ENCODE data around the gene PACS1.
A peak's percentile ranks its signal among the peaks of the same experiment; 100 is the strongest.

Gene PACS1

DNA sequence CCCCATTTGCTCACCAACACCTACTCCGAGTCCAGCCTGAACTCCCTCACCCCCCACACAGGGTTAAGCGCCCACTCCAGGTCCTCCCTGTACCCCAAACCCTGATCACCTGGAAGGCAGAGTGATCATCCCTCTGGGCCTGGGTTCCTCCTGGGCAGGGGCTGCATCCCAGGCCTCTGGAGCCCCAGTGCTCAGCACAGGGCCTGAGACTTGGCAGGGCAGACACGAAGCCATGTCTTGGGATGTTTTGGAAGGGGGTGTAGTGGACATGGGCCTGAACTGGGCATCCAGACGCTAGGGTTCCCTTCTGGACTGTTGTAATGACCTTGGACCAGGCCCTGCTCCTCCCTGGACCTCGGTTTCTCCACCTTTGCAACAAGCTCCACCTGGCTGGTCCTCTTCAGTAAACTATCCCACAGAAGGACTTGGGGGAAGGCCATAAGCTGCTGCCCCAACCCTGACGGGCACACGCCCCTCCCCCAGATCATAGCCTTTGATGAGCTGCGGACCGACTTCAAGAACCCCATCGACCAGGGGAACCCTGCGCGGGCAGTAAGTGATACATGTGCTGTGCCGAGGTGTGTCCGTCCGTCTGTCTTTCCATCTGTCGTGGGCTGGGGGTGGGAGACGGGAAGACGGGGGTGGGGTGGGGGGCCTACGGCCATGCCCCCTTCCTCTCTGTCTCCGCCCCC is 211.8 kb downstream of the PACS1 start:
- FAIRE-seq (no peak), DNase-seq (ENCODE audit: insufficient read length, low spot score) (no peak)

DNA sequence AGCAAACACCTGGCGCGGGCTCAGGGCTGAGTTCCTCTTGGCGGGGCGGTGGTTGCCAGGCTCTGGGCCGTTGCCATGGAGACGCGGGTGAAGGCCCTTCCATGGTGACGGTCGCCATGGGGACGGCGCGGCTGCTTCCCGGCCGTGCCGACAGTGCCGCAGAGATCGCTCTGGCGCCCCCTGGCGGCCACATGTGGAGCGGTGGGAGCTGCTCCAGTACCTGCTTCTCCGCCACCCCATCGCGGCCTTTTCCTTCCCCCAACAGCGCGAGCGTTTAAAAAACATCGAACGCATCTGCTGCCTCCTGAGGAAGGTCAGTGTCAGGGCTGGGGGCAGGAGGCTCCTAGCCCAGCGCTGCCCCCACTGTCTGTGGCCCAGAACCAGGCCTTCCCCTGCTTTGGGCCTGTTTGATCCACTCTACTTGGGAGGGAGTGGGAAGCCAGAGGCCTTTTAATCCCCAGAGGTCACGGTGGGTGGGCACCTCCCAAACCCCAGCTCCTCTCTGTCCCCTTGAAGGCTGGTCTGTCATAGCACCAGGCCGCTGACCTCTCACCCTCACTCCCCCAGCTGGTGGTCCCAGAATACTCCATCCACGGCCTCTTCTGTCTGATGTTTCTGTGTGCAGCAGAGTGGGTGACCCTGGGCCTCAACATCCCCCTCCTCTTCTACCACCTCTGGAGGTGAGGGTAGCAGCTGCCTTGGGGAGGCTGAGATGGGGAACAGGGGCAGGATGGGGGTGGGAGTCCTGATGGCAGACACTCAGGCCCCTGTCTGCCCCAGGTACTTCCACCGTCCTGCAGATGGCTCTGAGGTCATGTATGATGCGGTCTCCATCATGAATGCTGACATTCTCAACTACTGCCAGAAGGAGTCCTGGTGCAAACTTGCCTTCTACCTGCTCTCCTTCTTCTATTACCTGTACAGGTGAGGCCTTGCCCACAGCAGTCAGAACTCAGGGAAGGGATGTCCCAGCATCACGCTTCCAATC is 212.7 kb downstream of the PACS1 start:
- DNase-seq (ENCODE audit: insufficient read length, low spot score) (peak; percentile 97), FAIRE-seq (peak; percentile 99)

DNA sequence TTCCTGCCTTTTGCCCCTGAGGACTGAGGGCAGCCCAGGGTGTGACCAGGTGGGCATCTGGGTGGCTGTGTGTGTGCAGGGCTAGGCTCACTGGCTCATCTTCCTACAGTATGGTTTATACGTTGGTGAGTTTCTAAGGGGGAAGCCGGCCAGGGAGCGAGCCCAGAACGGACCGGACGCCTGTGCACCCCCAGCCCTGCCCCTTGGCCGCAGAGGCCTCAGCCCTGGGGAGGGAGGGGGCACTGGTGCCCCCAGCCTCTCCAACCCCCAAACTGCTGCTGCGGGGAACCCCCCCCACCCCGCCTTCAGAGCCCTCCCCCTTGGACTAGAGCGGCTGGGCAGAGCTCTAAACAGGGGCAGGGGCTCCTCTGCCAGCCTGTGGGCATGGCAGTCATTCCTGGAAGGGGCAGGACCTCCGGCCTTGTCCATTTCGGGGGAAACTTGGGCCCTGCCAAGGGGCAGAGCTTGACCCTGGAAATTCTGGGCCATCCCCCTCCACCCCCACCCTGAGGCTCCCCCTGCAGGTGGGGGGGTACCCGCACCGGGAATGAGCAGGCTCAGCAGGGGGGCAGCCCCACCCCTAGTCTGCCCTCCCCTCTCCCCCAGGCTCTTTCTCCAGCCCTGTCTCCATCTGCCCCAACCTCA is 213.5 kb downstream of the PACS1 start:
- DNase-seq (ENCODE audit: insufficient read length, low spot score), result no peak
- no peak for FAIRE-seq

DNA sequence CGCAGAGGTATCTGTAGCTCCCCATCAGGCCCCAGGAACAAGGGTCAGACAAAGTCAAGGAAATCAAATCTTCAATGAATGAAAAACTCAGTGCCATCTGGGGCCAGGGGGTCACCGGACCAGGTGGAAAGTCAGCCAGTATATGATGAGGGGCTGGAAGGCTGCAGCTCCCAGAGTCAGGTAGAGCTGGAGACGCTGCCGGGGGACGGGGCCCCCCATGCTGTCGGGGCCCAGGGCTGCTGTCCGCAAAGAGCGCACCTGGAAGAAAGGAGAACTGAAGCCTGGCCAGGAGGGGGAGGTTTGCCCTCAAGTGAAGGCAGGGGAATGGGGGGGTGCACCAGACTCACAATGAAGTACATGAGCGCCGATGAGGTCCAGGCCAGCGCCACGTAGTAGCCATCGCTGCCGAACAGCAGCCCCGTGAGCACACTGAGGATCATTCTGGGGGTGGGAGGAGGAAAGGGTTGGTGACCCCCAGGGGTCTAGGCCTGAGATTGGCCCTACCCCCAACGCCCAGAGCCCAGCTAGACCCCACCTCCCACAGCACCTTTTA is 214.5 kb downstream of the PACS1 start:
- DNase-seq (ENCODE audit: insufficient read length, low spot score), result no peak

DNA sequence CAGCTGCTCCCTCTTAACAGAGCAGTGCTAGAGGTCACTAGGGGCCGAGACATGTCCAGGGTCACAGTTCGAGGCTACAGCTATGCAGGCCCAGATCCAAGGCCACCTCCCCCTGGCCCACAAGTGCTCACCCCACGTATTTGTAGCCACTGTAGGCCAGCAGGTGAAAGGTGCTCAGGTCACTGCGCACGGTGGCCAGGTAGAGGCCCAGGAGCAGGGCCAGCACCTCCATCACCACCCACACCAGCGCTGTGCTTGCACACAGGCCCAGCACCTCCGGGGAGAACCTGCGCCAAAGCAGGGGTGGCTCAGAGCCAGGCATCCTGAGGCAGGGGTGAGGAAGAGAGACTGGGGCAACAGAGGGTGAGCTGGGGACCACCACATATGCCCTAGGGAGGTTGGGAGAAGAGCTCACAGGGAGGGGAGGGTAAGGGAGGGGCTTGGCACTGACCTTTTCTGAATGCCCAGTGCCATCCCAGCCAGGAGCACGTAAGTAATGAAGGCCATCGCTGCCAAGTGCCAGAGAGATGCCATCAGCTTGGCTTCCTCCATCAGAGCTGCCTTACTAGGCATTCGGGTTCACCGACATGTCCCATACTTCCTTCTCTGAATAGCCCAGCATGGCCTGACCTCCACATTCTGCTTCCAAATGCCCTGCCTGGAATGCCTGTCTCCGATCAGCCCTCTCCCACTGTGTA is 215.3 kb downstream of the PACS1 start:
- DNase-seq (ENCODE audit: insufficient read length, low spot score), result no peak
- peak; percentile 88 for FAIRE-seq

More for the DNA sequence above, 214.5 kb downstream of the PACS1 start:
- FAIRE-seq, result peak; percentile 51

DNA sequence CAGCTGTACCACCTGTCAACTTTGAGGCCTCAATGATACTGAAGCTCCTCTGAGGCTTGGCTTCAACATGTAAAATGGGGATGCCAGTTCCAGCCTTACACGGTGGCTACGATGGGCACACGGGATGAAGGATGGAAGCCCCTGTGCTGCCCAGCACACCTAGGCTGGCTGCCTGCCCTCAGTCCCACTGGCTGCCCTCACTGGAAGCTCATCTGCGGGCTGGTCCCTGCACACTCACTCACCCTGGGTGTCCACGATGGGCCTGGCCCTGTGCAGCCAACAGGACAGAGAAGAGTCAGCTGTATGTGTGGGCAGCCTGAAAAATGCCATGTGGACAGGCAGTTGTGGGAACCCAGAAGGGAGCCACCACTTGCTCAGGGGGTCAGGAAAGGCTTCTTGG is 216.6 kb downstream of the PACS1 start:
- DNase-seq (ENCODE audit: insufficient read length, low spot score) (no peak), FAIRE-seq (peak; percentile 83)

DNA sequence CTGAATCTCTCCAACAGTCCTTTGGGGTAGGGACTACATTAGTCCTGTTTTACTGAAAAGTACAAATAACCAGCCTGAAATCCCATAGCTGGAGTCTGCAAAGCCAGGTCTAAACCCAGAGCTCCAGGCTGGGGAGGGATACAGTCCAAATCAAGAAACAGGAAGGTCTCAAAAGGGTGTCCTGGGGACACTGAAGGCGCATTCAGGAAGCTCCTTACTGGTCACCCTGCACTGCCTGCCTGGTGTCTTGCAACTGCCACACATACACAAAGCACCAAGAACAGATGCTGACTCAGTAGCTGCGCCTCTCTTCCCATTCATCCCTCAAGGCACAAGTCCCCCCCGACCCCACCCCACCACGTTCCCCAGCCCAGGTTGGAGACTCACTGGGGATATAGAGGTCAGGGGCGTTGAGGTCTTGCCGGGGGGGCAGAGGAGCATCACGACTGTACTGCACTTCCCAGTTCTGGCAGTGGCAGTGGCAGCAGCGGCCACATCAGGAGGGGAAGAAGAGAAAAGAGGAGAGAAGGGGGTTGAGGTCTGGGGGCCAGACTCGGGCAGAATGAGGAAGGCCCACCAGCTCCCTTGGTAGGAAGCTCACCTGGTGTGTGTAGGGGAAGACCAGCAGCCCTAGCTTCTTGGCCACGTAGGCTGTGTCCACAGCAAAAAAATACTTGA is 217.3 kb downstream of the PACS1 start:
- FAIRE-seq, result no peak
- no peak for DNase-seq (ENCODE audit: insufficient read length, low spot score)

DNA sequence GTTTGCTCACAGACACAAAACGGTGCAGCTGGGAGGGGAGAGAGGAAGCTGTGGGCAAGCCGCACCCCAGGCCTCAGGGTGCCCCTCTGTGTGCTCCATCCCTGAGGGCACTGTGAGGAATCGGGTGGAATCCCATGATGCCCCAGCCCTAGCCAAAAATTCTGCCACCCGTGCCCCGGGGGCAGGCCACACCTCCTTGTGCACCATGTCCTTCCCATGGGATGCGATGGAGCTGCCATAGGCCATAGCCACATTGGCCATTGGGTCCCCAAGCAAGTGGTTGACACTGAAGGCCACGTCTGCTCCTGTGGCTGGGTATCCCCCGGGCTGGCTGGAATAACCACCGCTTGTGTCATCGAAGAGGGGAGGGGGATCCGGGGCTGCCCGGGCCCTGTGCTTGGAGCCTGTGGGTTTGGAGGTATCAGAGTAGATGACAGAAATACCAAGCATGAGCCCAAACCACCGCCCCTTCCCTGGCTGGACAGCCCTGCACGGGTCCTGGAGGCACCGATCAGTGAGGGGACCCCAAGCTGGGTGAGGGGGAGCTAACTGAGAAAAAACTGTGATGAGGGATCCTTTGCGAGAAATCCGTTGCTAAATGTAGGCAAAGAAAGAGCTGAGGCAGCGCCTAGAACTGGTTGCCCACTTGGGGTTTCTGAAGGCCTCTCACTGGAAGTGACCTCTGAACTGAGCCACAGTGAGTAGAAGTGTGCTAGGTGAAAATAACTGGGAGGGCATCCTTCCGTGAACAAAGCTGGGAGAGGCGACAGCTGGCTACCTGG is 218.0 kb downstream of the PACS1 start:
- FAIRE-seq (peak; percentile 92), DNase-seq (ENCODE audit: insufficient read length, low spot score) (no peak)

DNA sequence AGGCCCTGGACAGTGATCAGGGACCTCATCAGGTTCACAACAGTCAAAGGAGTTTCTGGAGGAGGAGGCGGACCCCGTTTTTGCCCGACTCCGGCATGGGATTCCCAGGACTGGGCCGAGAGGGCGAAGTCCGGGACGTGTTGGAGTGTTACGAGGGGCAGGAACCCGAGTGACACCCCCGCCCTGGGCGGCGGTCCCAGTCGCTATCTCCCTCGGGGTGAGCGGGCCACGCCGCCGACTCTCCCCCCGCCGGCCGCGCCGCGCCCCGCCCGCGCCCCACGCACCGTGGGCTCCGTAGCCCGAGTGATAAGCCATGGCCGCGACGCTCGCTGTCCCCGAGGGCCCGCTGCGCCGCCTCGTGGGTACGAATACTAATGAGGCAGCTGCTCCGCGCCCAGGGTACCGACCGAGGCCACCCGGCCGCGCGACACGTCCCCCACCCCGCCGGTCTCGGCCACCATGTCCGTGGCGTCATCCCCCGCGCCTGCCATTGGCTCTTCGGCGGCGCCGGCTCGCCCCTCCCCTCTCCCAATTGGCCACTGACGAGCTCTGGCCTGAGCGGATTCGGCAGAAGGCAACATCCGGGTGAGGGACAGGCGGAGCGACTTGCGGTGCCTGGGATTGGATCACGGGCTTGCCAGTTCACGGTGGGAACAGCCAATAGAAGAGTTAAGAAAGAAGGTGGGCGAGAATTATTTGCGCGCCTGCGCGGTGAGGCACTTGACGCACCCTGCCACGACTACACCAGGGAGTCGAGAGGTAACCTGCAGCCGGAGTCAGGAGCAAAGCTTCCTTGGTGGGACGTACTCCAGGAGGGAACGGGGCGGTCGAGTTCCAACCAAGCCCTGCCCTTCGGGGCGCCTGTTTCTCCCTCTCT is 218.8 kb downstream of the PACS1 start, which contains the start of gene YIF1A:
TSS of gene YIF1A (minus strand) at position 473 of the 877 bp plus-strand sequence. CDS start at position 315, 158 bp downstream.
- FAIRE-seq (peak; percentile 100), DNase-seq (ENCODE audit: insufficient read length, low spot score) (peak; percentile 100)

DNA sequence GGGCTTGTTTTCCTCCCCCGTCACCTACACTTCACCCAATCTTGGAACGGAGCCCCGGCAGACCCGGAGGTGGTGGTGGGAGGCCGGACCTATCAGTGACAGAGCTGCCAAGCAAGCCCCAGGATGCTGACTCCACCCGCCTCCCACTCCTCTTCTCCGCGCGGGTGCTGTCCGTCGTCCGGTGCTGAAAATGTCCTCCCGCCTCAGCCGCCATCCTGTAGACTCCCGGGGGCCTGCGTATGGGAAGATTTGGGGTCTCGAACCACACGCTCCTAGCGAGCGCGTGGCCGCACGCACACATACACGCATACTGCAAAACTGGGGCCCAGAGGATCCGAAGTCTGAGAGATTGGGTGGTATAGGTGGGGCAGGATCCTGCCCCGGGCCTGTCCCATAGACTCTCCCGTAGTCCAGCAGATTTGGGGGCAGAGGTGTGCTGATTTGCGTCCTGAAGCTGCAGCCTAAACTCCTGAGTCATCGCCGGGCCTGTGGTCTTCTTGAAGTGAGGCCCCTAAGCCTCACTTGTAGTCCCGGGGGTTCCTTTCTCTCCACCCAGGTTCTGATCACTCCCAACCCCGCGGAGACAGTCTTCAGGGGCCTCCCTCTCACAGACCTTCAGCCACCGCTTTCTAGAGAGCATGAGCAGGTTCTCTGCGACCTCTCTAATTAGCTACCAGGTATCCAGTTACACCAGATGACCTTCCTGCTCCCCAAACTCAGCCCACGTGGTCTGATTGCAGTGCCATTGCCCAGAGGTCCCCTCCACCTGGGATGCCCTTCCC is 219.7 kb downstream of the PACS1 start:
- FAIRE-seq (no peak), DNase-seq (ENCODE audit: insufficient read length, low spot score) (peak; percentile 92)

DNA sequence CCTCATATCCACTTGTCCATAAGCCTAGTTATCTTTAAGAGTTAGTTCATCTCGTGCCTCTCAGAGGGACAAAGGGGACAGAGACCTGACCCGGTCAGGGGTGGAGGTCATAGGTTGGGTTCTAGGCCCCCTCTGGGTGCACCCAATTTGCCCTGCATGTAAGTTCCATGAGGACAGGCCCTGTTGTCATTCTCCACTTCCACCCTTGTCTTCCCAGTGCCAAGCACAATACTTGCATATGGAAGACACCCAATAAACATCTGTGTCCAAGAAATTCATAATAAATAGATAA is 220.2 kb downstream of the PACS1 start:
- DNase-seq (ENCODE audit: insufficient read length, low spot score), result no peak
- FAIRE-seq, result peak; percentile 87

DNA sequence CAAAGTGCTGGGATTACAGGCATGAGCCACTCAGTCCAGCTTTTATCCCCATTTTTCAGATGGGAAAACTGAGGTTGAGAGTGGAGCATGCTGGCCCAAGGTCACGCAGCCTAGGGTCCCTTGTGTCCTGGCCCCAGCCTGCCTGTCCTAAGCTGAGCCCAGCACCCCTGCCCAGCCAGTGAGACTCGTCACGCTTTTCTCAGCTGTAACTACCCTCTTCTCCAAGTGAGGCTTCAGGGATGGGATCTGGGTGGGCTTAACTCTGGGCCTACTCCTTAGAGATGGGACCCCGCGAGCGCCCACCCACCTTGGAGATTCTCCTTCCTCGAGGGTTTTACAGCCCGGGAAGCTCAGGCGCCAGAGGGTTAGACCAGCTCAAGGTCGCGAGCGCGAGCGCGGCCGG is 221.2 kb downstream of the PACS1 start:
- DNase-seq (ENCODE audit: insufficient read length, low spot score) (no peak), FAIRE-seq (peak; percentile 48)

DNA sequence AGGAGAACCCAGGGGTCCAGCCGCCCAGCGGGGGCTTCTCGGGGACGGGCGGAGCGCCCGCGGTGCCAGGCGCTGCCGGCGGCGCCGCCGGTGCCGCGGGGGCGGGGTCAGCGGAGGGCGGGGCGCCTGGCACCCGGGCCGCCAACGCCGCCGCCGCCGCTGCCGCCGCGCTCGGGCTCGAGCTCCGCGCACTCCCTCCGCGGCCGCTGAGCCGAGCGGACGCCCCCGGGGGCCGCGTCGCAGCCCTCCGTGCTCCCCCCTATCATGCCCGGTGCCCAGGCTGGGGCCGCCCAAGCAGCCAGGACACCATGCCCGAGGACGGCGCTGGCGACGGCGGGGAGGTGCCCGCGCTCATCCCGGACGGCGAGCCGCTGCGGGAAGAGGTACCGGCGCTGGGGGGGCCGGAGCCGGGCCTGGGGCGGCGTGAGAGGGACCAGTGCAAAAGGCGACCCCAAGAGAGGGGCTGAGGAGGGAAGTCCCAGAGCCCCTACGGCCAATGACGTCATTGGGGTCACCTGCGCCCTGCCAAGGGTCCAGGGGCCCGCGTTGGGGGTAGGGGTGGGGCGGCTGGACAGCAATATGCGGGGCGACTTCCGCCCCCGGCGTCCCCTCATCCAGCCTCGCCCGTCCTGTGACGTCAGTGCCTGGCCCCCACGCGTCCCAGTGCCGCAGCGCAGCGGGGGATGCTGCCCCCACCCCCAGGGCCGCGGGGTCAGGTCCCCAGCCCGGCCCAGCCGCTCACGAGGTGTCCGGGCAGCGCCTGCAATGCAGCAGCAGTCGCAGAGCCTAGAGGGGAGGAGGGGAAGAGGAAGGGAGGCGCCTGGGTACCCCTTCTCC is 221.9 kb downstream of the PACS1 start, which contains the start of gene TMEM151A:
TSS of gene TMEM151A (plus strand) at position 189 of the 837 bp plus-strand sequence. CDS start at position 309, 120 bp downstream.
- DNase-seq (ENCODE audit: insufficient read length, low spot score), result no peak
- peak; percentile 89 for FAIRE-seq

DNA sequence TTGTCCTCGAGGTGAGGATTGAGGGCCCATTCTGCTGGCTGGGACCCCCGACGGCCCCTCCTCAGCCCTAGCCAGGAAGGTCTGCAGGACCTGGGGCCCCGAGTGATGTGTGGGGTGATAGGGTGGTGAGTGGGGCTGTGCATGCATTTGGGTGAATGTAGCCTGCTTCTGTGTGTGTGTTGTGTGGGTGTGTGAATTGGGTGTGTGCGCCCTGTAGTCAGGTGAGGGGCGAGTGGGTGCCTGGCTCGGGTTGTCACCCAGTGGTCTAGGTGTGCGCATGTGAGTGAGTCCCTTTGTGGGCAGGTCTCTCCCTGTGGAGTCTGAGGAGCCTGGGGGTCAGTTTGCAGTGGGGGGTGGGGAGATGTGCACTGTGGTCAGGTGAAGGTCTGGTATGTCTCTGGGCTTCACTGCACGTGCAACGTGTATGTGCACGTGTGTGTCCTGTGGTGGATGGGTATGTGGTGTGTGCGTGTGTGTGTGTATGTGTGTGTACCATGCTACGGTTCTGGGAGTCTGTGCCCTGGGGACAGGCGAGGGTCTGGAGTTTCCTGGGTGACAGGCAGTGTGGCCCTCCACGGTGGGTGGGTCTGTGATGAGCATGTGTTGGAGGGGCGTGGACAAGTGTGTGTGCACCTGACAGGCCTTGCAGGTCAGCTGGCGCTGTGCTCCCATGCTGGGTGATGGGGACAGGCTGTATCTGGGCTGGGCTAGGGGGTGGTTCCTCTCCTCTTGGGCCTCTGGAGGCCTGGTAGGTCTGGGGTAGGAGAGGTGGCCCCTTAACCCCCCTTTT is 222.7 kb downstream of the PACS1 start:
- no peak for DNase-seq (ENCODE audit: insufficient read length, low spot score)
- peak; percentile 98 for FAIRE-seq

DNA sequence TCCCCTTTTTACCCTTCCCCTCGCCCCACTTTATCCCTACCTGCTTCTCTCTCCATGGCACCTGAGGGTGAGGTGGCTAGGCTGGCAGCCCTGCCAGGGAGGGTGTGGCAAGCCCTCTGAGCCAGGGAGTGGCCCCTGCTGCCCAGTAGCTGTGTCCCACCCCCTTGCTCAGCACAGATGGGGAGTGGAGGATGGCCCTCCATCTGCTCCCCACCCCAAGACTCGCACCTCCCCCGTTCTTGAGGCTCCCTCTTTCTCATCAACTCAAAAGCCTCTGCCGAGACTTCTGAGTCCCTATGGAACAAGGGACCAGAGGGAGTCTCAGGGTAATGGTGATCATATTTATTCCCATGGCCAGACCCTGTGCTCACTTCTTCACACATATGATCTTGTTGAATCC is 223.3 kb downstream of the PACS1 start:
- FAIRE-seq (peak; percentile 4), DNase-seq (ENCODE audit: insufficient read length, low spot score) (no peak)
